ENCODE measurements around the gene SERPINB8.

DNA sequence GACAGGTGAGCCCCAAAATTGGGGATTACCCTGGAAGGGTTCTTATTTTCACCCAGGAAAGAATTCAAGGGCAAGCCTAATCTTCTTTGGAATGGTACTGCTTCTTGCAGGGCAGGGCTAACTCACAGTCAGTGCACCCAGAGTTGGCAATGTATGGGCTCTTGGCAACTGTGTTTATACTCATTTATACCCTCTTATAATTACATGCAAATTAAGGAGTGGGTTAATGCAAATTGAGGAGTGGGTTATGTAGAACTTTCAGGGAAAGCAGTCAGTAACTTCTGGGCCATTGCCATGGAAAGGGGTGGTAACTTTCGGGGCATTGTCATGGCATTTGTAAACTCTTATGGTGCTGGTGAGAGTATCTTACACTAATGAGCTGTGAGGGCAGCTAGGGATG is 59.2 kb downstream of the SERPINB8 start:
- TF ChIP-seq EZH2 (IDR thresholded peaks at IDR 0.05) (no peak), POLR2AphosphoS5 (IDR thresholded peaks at IDR 0.05; ENCODE audit: borderline replicate concordance, low read depth, low read length) (no peak)
